H1 (cell line): ENCODE results near the gene TLR5.

Source experiments
- EGR1 ChIP-seq: IDR thresholded peaks from 2 replicates; pipeline ENCODE4 v1.6.1; 2011; ENCODE audit warnings: low read depth, low read length, borderline replicate concordance
- JUN ChIP-seq: IDR thresholded peaks from 2 replicates; pipeline ENCODE4 v1.6.1; 2011; ENCODE audit warnings: low read depth, mild to moderate bottlenecking, improper control_type of control experiment, low read length
- KDM5A ChIP-seq: fragments of 200-600 bp; IDR thresholded peaks from 2 replicates; pipeline ENCODE4 v1.7.1; 2012; ENCODE audit warnings: mild to moderate bottlenecking, low read length, inconsistent platforms, mixed read lengths
- MAFK ChIP-seq: IDR thresholded peaks from 2 replicates; pipeline ENCODE4 v1.6.1; 2012; ENCODE audit warnings: low read depth, mild to moderate bottlenecking, improper control_type of control experiment, low read length
- POLR2A ChIP-seq, 2 experiments: IDR thresholded peaks; 1 replicate in 1 of 2; 2 replicates in 1 of 2; pipeline ENCODE4 v1.6.1; 2011; ENCODE audit warnings: low read depth in 2 of 2, low read length in 2 of 2, mild to moderate bottlenecking in 2 of 2; ENCODE audit errors: control extremely low read depth in 1 of 2
- POLR2AphosphoS5 ChIP-seq: IDR thresholded peaks from 2 replicates; pipeline ENCODE4 v1.6.1; 2011; ENCODE audit warnings: low read depth, low read length
- SAP30 ChIP-seq: fragments of 300-600 bp; sonication (generic); IDR thresholded peaks from 2 replicates; pipeline ENCODE4 v1.7.1; 2012; ENCODE audit warnings: low read length, moderate library complexity, mild to moderate bottlenecking, inconsistent platforms; ENCODE audit not compliant: insufficient read depth, insufficient replicate concordance
- TBP ChIP-seq: IDR thresholded peaks from 2 replicates; pipeline ENCODE4 v1.6.1; 2011; ENCODE audit warnings: low read depth, low read length, improper control_type of control experiment
- TEAD4 ChIP-seq: IDR thresholded peaks from 2 replicates; pipeline ENCODE4 v1.6.1; 2012; ENCODE audit warnings: low read depth, low read length, inconsistent platforms, mixed read lengths
- YY1 ChIP-seq: IDR thresholded peaks from 2 replicates; pipeline ENCODE4 v1.6.1; 2011; ENCODE audit warnings: low read depth, mild to moderate bottlenecking, low read length
- TF ChIP-seq, protein P1 (sequence below), 3 experiments: IDR thresholded peaks; 1 replicate in 2 of 3; 2 replicates in 1 of 3; pipeline versions ENCODE4 v1.5.1 to v1.6.1; 2011; ENCODE audit warnings: low read length in 3 of 3, mild to moderate bottlenecking in 3 of 3, inconsistent platforms in 2 of 3, low read depth in 1 of 3, moderate library complexity in 1 of 3; ENCODE audit not compliant: insufficient read depth in 1 of 3; ENCODE audit errors: control extremely low read depth in 1 of 3

- TF ChIP-seq YY1 (no peak), POLR2AphosphoS5 (no peak), POLR2A (IDR thresholded peaks at IDR 0.05; ENCODE audit: control extremely low read depth in 1 of 2, low read depth in 2 of 2, low read length in 2 of 2) (no peak), TEAD4 (no peak), MAFK (no peak), KDM5A (no peak), JUN (no peak), TBP (no peak), EGR1 (no peak), SAP30 (no peak)
- TF ChIP-seq, protein P1, sequence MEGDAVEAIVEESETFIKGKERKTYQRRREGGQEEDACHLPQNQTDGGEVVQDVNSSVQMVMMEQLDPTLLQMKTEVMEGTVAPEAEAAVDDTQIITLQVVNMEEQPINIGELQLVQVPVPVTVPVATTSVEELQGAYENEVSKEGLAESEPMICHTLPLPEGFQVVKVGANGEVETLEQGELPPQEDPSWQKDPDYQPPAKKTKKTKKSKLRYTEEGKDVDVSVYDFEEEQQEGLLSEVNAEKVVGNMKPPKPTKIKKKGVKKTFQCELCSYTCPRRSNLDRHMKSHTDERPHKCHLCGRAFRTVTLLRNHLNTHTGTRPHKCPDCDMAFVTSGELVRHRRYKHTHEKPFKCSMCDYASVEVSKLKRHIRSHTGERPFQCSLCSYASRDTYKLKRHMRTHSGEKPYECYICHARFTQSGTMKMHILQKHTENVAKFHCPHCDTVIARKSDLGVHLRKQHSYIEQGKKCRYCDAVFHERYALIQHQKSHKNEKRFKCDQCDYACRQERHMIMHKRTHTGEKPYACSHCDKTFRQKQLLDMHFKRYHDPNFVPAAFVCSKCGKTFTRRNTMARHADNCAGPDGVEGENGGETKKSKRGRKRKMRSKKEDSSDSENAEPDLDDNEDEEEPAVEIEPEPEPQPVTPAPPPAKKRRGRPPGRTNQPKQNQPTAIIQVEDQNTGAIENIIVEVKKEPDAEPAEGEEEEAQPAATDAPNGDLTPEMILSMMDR (IDR thresholded peaks at IDR 0.05; ENCODE audit: control extremely low read depth in 1 of 3, insufficient read depth in 1 of 3, low read depth in 1 of 3, low read length in 3 of 3): no peak
Observed at GRCh38 chr1:223179786-223180185, 36.7 kb upstream of the TLR5 start.
